GM20431 (cell line): ENCODE measurements around the gene PPP1R15B.

Source experiments
- in situ Hi-C: fragments of 300-500 bp; cut with MseI, MboI; formaldehyde crosslinking; loops from one replicate; pipeline ENCODE4 v1.15.0; 2020; ENCODE audit warnings: low sequenced_read_pairs; ENCODE audit not compliant: unreplicated experiment

Gene PPP1R15B

DNA sequence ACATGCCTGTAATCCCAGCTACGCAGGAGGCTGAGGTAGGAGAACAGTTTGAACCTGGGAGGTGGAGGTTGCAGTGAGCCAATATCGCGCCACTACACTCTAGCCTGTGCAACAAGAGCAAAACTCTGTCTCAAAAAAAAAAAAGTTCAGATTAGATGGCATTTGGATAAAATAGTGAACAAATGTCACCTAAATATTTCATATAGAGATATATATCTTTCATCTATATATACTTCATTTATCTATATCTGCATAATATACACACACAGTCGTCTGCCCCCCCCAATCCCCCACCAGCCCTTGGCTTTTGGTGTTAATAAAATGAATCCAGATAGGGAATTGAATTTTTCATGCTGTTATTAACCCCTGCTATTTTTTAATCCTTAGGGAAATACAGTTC is 5.0 kb downstream of the PPP1R15B start:
- in situ Hi-C loops: no loop called here

GRCh38 chr1:204405988-204406387 is 5.6 kb downstream of the PPP1R15B start:
- in situ Hi-C loops: no loop called here

DNA sequence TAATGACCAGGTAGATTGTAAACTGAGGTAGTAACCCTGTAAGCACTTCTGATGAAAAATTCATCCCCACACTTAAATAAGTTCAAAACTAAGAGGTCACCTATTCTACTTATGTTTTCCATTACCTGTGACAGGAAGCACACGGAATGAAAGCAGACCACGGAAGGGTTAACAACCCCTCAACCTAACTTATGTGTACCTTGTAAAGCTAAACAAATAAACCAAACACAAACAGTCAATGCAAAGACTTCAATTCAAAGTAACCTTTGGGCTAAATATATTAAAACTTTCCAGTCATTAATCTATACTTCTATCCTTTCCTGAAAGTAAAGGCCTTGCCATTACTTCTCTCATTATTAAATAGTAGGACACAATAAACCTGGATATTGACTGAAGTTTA is 7.0 kb downstream of the PPP1R15B start:
- in situ Hi-C loops: no loop called here

- in situ Hi-C loops: no loop called here
Measured at GRCh38 chr1:204402391-204402790, 9.2 kb downstream of the PPP1R15B start.

DNA sequence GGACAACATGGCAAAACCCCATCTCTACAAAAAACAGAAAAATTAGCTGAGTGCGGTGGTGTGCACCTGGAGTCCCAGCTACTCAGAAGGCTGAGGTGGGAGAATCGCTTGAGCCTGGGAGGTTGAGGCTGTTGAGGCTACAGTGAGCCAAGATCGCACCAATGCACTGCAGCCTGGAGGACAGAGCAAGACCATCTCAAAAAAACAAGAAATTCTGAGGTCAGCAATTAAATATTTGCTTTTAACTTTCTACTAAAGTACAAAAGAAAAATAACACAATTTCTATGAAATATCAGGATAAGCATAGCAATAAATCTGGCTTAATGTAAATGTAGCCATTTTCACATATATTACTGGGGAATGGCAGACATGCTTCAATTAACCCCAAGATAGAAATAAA is 9.9 kb downstream of the PPP1R15B start:
- in situ Hi-C loops: no loop called here

DNA sequence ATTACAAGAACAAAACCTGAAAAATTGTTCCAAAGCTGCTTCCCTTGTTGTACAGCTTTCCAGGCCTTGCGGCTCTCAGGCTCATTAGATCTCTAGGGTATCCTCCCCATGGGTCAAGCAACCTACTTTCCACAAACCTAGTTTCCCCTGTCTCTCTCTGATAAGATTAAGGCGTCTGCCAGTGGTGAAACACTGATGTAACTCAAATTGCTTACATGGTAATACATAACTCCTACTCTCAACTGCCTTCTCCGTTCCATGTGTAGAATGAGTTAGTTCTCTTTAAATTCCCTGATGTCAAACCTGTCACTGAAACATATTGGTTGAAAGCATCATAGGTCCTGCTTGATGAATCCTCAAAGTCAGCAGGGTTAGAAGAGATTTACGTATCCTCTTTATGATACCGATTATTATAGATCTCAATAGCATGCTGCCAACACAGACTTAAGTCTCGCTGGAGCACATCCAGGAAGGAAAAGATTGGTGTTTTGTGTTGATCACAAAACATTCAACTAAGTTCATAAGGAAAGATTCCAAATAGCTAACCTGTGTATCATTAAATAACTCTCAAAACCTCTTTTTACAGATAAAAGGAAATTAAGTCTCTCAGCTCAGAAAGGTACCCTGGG is 10.6 kb downstream of the PPP1R15B start:
- in situ Hi-C loops: no loop called here

GRCh38 chr1:204398197-204399125 is 13.2 kb downstream of the PPP1R15B start:
- in situ Hi-C loops: no loop called here

- in situ Hi-C loops: no loop called here
Measured at GRCh38 chr1:204396015-204396583, 15.5 kb downstream of the PPP1R15B start.

- in situ Hi-C loops: no loop called here
Measured at GRCh38 chr1:204391629-204392028, 20.0 kb downstream of the PPP1R15B start.

GRCh38 chr1:204390751-204391466 is 20.7 kb downstream of the PPP1R15B start:
- in situ Hi-C loops: no loop called here

DNA sequence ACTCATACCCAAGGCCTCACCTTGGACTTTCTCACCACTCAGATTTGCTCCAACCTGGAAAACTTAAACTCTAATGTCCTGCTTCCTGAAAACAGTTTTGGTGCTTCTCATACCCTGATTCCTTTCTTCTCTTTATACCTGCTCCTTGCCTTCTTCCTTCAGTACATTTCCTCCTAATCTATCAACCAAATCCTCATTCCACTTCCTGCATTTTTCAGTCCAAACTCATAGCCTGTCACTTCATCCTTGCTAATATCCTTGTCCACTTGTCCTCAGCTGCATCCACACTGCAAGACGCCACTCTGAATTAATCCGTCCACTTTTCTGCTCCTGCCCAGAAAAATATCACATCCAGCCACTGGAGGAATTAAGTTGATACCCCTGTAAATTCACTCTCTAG is 25.9 kb downstream of the PPP1R15B start:
- in situ Hi-C loops: no loop called here

GRCh38 chr1:204384636-204385352 is 26.8 kb downstream of the PPP1R15B start:
- in situ Hi-C loops: no loop called here

- in situ Hi-C loops: no loop called here
Measured at GRCh38 chr1:204383163-204383904, 28.3 kb downstream of the PPP1R15B start.

- in situ Hi-C loops: no loop called here
Measured at GRCh38 chr1:204382714-204383083, 28.9 kb downstream of the PPP1R15B start.

GRCh38 chr1:204380293-204380831 is 31.3 kb downstream of the PPP1R15B start:
- in situ Hi-C loops: no loop called here

DNA sequence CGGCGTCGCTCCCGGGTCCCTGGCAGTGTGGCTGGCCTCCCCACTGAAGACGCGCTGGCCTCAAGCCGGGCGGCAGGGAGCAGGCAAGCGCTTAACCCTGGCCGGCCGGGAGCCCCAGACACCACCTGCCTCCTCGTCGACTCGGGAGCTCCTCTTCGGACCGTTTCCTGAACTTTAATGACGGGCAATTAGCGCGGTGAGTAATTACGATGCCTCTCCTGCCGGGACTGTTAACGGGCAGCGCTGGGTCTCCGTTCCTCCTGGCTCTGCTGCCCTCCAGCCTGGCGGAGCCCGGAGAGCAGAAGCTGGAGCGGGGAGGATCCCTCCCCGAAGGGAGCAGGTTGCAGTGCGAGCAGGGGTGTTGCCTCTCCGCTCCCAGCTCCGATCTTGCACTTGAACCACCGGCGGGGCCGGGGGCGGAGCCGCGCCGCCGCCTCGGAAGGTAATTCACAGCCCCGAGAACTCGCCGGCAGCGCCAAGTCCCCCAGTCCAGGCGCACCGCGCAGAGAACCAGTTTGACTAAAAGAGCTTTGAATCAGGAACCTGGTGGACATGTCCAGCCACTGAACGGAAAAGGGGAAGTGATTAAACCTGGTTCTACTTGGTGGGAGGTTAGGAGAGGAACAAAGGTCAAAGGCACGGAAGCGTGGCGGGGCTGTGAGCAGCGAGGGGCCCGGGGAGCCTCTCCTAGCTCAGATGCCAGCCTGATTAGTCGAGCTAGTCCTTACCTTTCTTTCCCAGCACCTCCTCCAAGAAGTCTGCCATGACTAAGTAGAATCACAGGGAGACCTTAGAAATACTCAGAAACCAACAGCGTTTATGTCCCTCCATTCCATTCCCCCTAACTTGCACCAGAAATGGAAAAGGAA is 33.6 kb downstream of the PPP1R15B start:
- in situ Hi-C loops: no loop called here

GRCh38 chr1:204376919-204377799 is 34.5 kb downstream of the PPP1R15B start:
- in situ Hi-C loops: no loop called here
